Nephron (organoid): ENCODE data around the gene SMU1.
"Not testable (repeated sequence)": the region's sequence is repeated elsewhere in the genome, so short reads cannot be mapped to it uniquely, and the experiment has no call there.

Source experiments
- H3K27ac Mint-ChIP-seq, 3 experiments: 2 replicates each; pipeline ENCODE4 v1.8.0; 2020; ENCODE audit warnings: mixed read lengths in 3 of 3, mild to moderate bottlenecking in 2 of 3, moderate library complexity in 1 of 3
- H3K27me3 Mint-ChIP-seq: 2 replicates; pipeline ENCODE4 v1.8.0; 2021; ENCODE audit warnings: low read depth, mild to moderate bottlenecking, moderate library complexity, mixed read lengths
- H3K36me3 Mint-ChIP-seq: 2 replicates; pipeline ENCODE4 v1.8.0; 2020; ENCODE audit warnings: low read depth, mixed read lengths
- H3K4me1 Mint-ChIP-seq: 2 replicates; pipeline ENCODE4 v1.8.0; 2020; ENCODE audit warnings: mixed read lengths
- H3K4me3 Mint-ChIP-seq, 3 experiments: 2 replicates each; pipeline ENCODE4 v1.8.0; 2020; ENCODE audit warnings: mild to moderate bottlenecking in 3 of 3, mixed read lengths in 3 of 3, moderate library complexity in 2 of 3
- H3K9me3 Mint-ChIP-seq: 2 replicates; pipeline ENCODE4 v1.8.0; 2020; ENCODE audit warnings: mixed read lengths
- CTCF ChIP-seq, 3 experiments: fragments of 200-600 bp; sonication (generic); IDR thresholded peaks; one replicate each; pipeline ENCODE4 v1.5.0; 2021; ENCODE audit warnings: antibody characterized with exemption in 3 of 3; ENCODE audit not compliant: unreplicated experiment in 3 of 3

SMU1 gene

DNA sequence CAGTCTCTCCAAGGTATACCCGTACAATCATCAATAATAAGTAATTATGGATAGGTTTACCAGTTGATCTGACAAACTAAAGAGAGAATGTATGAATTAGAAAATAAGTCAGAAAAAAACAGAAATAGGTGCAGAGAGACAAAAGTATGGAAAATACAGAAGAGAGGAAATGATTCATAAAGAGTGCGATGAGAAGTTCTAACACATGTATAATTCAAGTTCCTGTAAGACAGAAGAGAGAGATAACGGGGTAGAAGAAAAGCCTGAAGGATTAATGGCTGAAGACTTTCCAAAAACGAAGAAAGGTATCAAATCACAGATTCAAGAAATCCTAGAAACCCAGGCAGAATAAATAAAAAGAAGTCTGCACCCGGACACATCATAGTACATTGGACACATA lies 16.2 kb upstream of the SMU1 start:
- peaks cover 5% of the 10 kb centered on the region for H3K27me3 Mint-ChIP-seq
- no peaks in the 10 kb centered on the region for H3K36me3 Mint-ChIP-seq
- H3K4me3 Mint-ChIP-seq = no peak overlapping the region
- peaks cover 3% of the 10 kb centered on the region for H3K9me3 Mint-ChIP-seq
- no peak for TF ChIP-seq CTCF (IDR thresholded peaks at IDR 0.05; ENCODE audit: unreplicated experiment in 3 of 3)
- H3K27ac Mint-ChIP-seq = no peak overlapping the region
- H3K4me1 Mint-ChIP-seq = no peaks in the 10 kb centered on the region

- not testable (repeated sequence) for H3K36me3 Mint-ChIP-seq, H3K4me3 Mint-ChIP-seq, H3K27me3 Mint-ChIP-seq, H3K9me3 Mint-ChIP-seq, H3K4me1 Mint-ChIP-seq, H3K27ac Mint-ChIP-seq
Observed at GRCh38 chr9:33085672-33086071, 9.2 kb upstream of the SMU1 start.

DNA sequence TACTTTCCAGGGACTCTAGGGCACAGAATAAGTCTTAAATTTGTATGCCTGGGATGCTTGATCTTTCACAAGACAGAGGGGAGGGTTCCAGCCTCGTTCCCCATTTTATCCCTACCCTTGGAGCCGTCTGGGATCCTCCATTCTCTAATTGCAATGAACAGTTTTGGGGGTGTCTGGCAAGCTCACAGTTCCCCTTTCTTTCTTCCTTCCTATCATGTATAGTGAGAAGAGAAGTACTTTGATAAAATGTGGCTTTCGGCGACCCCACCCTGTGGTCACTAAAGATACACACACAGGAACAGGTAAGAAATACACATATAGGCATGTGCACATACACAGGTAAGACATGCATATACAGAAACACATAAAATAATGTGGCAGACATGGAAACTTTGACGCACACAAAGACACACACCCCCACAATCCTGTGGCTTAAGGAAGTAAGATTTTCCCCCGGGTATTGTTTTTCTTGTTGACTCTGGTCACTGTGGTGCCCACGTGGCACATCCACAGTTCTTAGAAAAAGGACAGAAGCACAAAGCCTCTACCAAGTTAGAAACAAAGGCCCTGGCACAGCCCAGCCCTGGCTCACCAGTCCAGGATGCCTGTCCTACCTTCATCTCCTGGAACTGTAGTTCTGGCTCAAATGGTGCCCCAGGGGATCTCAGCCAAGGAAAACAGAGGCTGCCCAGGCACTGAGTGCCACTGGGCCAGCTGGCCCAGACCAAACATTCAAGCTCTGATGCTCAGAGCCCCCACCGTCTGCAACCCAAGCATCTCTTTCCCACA lies 6.3 kb upstream of the SMU1 start:
- peaks cover 2% of the 10 kb centered on the region for H3K9me3 Mint-ChIP-seq
- no peak overlapping the region for H3K4me3 Mint-ChIP-seq
- no peaks in the 10 kb centered on the region for H3K36me3 Mint-ChIP-seq
- peak overlapping the region in 1 of 3 experiments; percentile 9 for H3K27ac Mint-ChIP-seq
- H3K4me1 Mint-ChIP-seq = no peaks in the 10 kb centered on the region
- no peak for TF ChIP-seq CTCF (IDR thresholded peaks at IDR 0.05; ENCODE audit: unreplicated experiment in 3 of 3)
- peaks cover 4% of the 10 kb centered on the region for H3K27me3 Mint-ChIP-seq

- Mint-ChIP-seq H3K27me3 (peaks cover 4% of the 10 kb centered on the region), H3K4me1 (no peaks in the 10 kb centered on the region), H3K36me3 (no peaks in the 10 kb centered on the region), H3K27ac (peak overlapping the region in 1 of 3 experiments; percentile 9), H3K9me3 (peaks cover 2% of the 10 kb centered on the region), H3K4me3 (no peak overlapping the region)
- TF ChIP-seq CTCF (IDR thresholded peaks at IDR 0.05; ENCODE audit: unreplicated experiment in 3 of 3) = no peak
Observed at GRCh38 chr9:33082128-33082527, 5.7 kb upstream of the SMU1 start.

DNA sequence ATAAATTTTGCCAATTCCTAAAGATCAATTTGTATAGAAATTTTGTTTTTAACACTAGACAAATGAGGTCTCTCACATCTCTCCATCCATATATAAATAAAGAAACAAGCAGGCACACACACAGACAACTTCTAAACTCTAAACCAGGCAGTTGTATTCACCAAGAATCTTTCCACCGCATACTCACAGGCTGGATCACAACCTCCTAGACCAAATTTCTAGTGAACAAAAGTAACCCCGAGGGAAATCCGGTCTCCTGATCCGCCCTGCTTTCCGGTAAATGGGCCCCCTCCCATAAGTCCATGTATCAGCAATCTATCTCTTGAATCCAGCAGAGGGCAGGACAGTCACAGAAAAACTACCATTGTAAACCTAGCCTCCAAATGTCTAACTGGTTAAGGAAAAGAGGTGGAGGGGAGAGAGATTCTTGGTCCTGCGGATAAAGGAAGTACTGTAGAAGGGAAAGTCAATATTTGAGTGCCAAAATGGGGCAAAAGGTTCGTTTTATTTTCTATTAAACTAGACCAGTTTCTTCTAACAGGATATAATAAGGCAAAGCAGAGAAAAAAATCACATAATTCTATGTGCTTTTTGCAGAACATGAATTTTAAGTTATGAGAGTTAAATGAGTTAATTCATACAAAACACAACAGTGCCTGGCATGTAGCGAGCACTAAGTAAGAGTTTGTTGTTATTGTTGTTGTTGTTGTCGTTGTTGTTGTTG lies 4.8 kb upstream of the SMU1 start:
- no peak overlapping the region for H3K4me3 Mint-ChIP-seq
- H3K4me1 Mint-ChIP-seq = peaks cover 5% of the 10 kb centered on the region
- H3K9me3 Mint-ChIP-seq = peaks cover 2% of the 10 kb centered on the region
- TF ChIP-seq CTCF (IDR thresholded peaks at IDR 0.05; ENCODE audit: unreplicated experiment in 3 of 3) = peak; percentile 73 to 84 (median 78)
- no peaks in the 10 kb centered on the region for H3K27me3 Mint-ChIP-seq
- H3K36me3 Mint-ChIP-seq = no peaks in the 10 kb centered on the region
- no peak overlapping the region for H3K27ac Mint-ChIP-seq

DNA sequence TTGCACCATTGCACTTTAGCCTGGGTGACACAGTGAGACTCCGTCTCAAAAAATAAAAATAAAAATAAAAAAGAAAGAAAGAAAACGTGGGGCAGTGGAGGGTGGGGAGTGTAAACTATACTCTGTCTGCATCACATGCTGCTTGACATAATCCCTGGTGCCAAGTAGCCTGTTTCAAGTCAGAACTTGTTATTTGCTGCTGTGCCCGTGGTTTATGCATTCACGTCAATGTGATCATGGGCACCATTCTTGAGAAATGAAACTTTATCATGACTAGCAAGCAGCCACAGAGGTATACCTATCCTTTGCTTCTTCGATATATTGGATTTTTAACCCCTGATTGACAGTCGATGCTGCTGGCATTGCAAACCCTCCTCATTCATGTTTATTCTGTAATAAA lies 4.1 kb upstream of the SMU1 start:
- no peak overlapping the region for H3K4me3 Mint-ChIP-seq
- TF ChIP-seq CTCF (IDR thresholded peaks at IDR 0.05; ENCODE audit: unreplicated experiment in 3 of 3) = no peak

More for the DNA sequence above, 4.1 kb upstream of the SMU1 start:
- peaks cover 11% of the 10 kb centered on the region for H3K4me1 Mint-ChIP-seq
- H3K27me3 Mint-ChIP-seq = no peaks in the 10 kb centered on the region
- H3K9me3 Mint-ChIP-seq = peaks cover 2% of the 10 kb centered on the region
- H3K27ac Mint-ChIP-seq = no peak overlapping the region
- H3K36me3 Mint-ChIP-seq = no peaks in the 10 kb centered on the region
